ENCODE results near the gene SPAG17.

GRCh38 chr1:118128761-118129160 is 56.3 kb downstream of the SPAG17 start:
- no peak for TF ChIP-seq SIN3A (IDR thresholded peaks at IDR 0.05; ENCODE audit: borderline replicate concordance, insufficient read depth, low read length)
- TF ChIP-seq TAF1 (IDR thresholded peaks at IDR 0.05; ENCODE audit: borderline replicate concordance, insufficient read depth, low read length) = no peak
- no peak for TF ChIP-seq POLR2AphosphoS5 (IDR thresholded peaks at IDR 0.05; ENCODE audit: low read depth, low read length)
